NCI-H345 treated with DMSO at 0.1 percent for 48 hours (cell line): ENCODE measurements around the gene RAB5IF.

ENCODE experiments used
- DNase-seq: peaks from one replicate; lab custom pipeline; 2025; ENCODE audit not compliant: unreplicated experiment; lab: John Stamatoyannopoulos, UW

Gene RAB5IF

DNA sequence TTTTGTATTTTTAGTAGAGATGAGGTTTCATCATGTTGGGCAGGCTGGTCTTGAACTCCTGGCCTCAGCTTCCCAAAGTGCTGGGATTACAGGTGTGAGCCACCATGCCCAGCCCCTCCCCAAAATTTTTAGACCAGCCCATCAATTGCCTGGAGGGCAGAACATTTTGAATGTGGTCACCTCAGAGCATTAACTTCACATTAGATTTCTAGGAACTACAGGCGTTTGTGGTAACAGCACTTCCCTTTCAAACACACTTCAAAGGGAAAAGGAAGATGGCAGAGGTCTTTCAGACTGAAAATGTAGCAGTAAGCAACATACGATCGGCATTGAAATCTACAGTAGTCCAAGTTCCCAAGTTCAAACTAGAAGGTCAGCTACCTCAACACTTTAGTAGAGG lies 52.7 kb downstream of the RAB5IF start:
- DNase-seq, result no peak
